ENCODE measurements around the gene ESPNL. TPM values are rescaled to one million over a fixed set of nuclear protein-coding genes. Genes with fewer than 3 reads are reported as not detected.

The ESPNL gene
- total RNA-seq, 1 experiment from 2014 or later: 1.1 TPM

- TF ChIP-seq GRHL2 (CRISPR knock-in tag; IDR thresholded peaks at IDR 0.05; ENCODE audit: insufficient replicate concordance, severe bottlenecking) (no peak), CREM (CRISPR knock-in tag; IDR thresholded peaks at IDR 0.05) (no peak), ATF3 (CRISPR knock-in tag; conservative IDR thresholded peaks at IDR 0.05) (no peak)
Measured at GRCh38 chr2:238090887-238091286, 9.3 kb upstream of the ESPNL start (continued).

GRCh38 chr2:238091436-238092060 is 8.6 kb upstream of the ESPNL start:
- Mint-ChIP-seq H3K27me3 (ENCODE audit: low read depth) (no peaks in the 10 kb centered on the region), H3K9me3 (no peaks in the 10 kb centered on the region), H3K36me3 (peaks cover 28% of the 10 kb centered on the region), H3K4me1 (peaks cover 27% of the 10 kb centered on the region), H3K27ac (no peak overlapping the region), H3K4me3 (no peak overlapping the region)
- ChIA-PET CTCF (no interaction called here), POLR2A (no interaction called here)
- no peak for DNase-seq (ENCODE audit: low spot score)
- no peak for TF ChIP-seq NFE2L1 (CRISPR knock-in tag; IDR thresholded peaks at IDR 0.05)
- no peak for TF ChIP-seq JUN (CRISPR knock-in tag; IDR thresholded peaks at IDR 0.05)
- TF ChIP-seq MYBL2 (CRISPR knock-in tag; IDR thresholded peaks at IDR 0.05): no peak
- TF ChIP-seq GTF2I (CRISPR knock-in tag; conservative IDR thresholded peaks at IDR 0.05): no peak
- TF ChIP-seq IRF2 (CRISPR knock-in tag; IDR thresholded peaks at IDR 0.05; ENCODE audit: borderline replicate concordance, low read depth): no peak
- TF ChIP-seq FOXJ3 (CRISPR knock-in tag; IDR thresholded peaks at IDR 0.05; ENCODE audit: borderline replicate concordance): no peak
- no peak for TF ChIP-seq ZNF263 (CRISPR knock-in tag; IDR thresholded peaks at IDR 0.05; ENCODE audit: low read depth)
- TF ChIP-seq KAT7 (CRISPR knock-in tag; IDR thresholded peaks at IDR 0.05; ENCODE audit: borderline replicate concordance): no peak
- no peak for TF ChIP-seq HMGXB4 (CRISPR knock-in tag; IDR thresholded peaks at IDR 0.05)
- no peak for TF ChIP-seq ZNF121 (CRISPR knock-in tag; IDR thresholded peaks at IDR 0.05)
- no peak for TF ChIP-seq ZBTB21 (CRISPR knock-in tag; IDR thresholded peaks at IDR 0.05; ENCODE audit: borderline replicate concordance)
- TF ChIP-seq ZNF281 (CRISPR knock-in tag; IDR thresholded peaks at IDR 0.05): no peak
- TF ChIP-seq MAX (CRISPR knock-in tag; IDR thresholded peaks at IDR 0.05): no peak
- TF ChIP-seq GRHL2 (CRISPR knock-in tag; IDR thresholded peaks at IDR 0.05; ENCODE audit: insufficient replicate concordance, severe bottlenecking): no peak
- TF ChIP-seq E2F1 (CRISPR knock-in tag; IDR thresholded peaks at IDR 0.05): no peak
- TF ChIP-seq NR2C2 (CRISPR knock-in tag; IDR thresholded peaks at IDR 0.05): no peak
- no peak for TF ChIP-seq TCF7 (CRISPR knock-in tag; IDR thresholded peaks at IDR 0.05; ENCODE audit: low read depth)
- no peak for ATAC-seq

All from WTC11 (cell line).